Activated CD4-positive, alpha-beta T cell treated with anti-CD3 and anti-CD28 coated beads, Interleukin-2, amount 10 ng/mL, durations not matched to agents 7 days and 5 days (primary cell): ENCODE measurements around the gene SYT5. TPM values are rescaled to one million over a fixed set of nuclear protein-coding genes. Genes with fewer than 3 reads are reported as not detected.
"Not testable (repeated sequence)": the region's sequence is repeated elsewhere in the genome, so short reads cannot be mapped to it uniquely, and the experiment has no call there.

Source experiments
- CTCF ChIA-PET: fragments of 350-600 bp; sonication (Branson Sonifier 250); formaldehyde crosslinking; loops from one replicate; lab custom pipeline; 2021; ENCODE audit warnings: antibody characterized with exemption; lab: Charles Lee
- POLR2A ChIA-PET: fragments of 350-600 bp; sonication (Branson Sonifier 250); formaldehyde crosslinking; loops from one replicate; lab custom pipeline; 2021; ENCODE audit warnings: antibody characterized with exemption; lab: Charles Lee
- DNase-seq: peaks from one replicate; pipeline ENCODE4 v3.0.0-alpha.2; 2020
- H3K27ac Mint-ChIP-seq: one replicate; pipeline ENCODE4 v1.8.0; 2021; ENCODE audit warnings: mild to moderate bottlenecking, moderate library complexity, mixed read lengths
- H3K27me3 Mint-ChIP-seq: one replicate; pipeline ENCODE4 v1.8.0; 2021; ENCODE audit warnings: mixed read lengths
- H3K36me3 Mint-ChIP-seq: one replicate; pipeline ENCODE4 v1.8.0; 2021; ENCODE audit warnings: low read depth, mixed read lengths
- H3K4me1 Mint-ChIP-seq: one replicate; pipeline ENCODE4 v1.8.0; 2021; ENCODE audit warnings: mixed read lengths
- H3K4me3 Mint-ChIP-seq: one replicate; pipeline ENCODE4 v1.8.0; 2021; ENCODE audit warnings: mild to moderate bottlenecking, moderate library complexity, mixed read lengths
- H3K9me3 Mint-ChIP-seq: one replicate; pipeline ENCODE4 v1.8.0; 2021; ENCODE audit warnings: mixed read lengths
- total RNA-seq, 2 experiments: library from RNA; stranded (reverse); gene quantifications; one replicate each; pipeline ENCODE4 v1.2.3, GENCODE V29; 2021

The SYT5 gene
- total RNA-seq, 2 experiments from 2014 or later, result 0.17 TPM; not detected in 1

- H3K27me3 Mint-ChIP-seq, result peaks cover 65% of the 10 kb centered on the region
- CTCF ChIA-PET, result interaction anchor here (0.6 to 2.0 kb wide), 6 partner anchors 13 to 302 kb away, joined by 3 to 7 read pairs (median 4); partner anchors contain the start of gene ZNF628
- no peaks in the 10 kb centered on the region for H3K36me3 Mint-ChIP-seq
- POLR2A ChIA-PET, result no interaction called here
- peak; percentile 39 for DNase-seq
- peaks cover 9% of the 10 kb centered on the region for H3K9me3 Mint-ChIP-seq
- peaks cover 24% of the 10 kb centered on the region for H3K4me1 Mint-ChIP-seq
- no peak overlapping the region for H3K27ac Mint-ChIP-seq
- peak overlapping the region; percentile 57 for H3K4me3 Mint-ChIP-seq
Measured at GRCh38 chr19:55173714-55174409, 6.2 kb downstream of the SYT5 start.

GRCh38 chr19:55173186-55173713 lies 6.8 kb downstream of the SYT5 start:
- Mint-ChIP-seq H3K36me3 (no peaks in the 10 kb centered on the region), H3K27me3 (peaks cover 63% of the 10 kb centered on the region), H3K9me3 (peaks cover 9% of the 10 kb centered on the region), H3K27ac (no peak overlapping the region), H3K4me3 (peak overlapping the region; percentile 57), H3K4me1 (peaks cover 19% of the 10 kb centered on the region)
- ChIA-PET POLR2A (no interaction called here), CTCF (interaction anchor here (0.6 to 2.0 kb wide), 4 partner anchors 13 to 303 kb away, joined by 3 to 7 read pairs (median 3); partner anchors contain the start of gene ZNF628)
- DNase-seq, result no peak

GRCh38 chr19:55172741-55173140 lies 7.3 kb downstream of the SYT5 start:
- CTCF ChIA-PET, result interaction anchor here (0.9 to 2.0 kb wide), 2 partner anchors 12 to 303 kb away, joined by 3 to 7 read pairs; partner anchors contain the start of gene ZNF628
- Mint-ChIP-seq H3K27ac (no peak overlapping the region), H3K36me3 (no peaks in the 10 kb centered on the region), H3K4me3 (peak overlapping the region; percentile 47), H3K9me3 (peaks cover 9% of the 10 kb centered on the region), H3K27me3 (peaks cover 63% of the 10 kb centered on the region), H3K4me1 (peaks cover 19% of the 10 kb centered on the region)
- POLR2A ChIA-PET, result no interaction called here
- no peak for DNase-seq

GRCh38 chr19:55172318-55172717 lies 7.8 kb downstream of the SYT5 start:
- Mint-ChIP-seq H3K4me3 (peak overlapping the region; percentile 47), H3K4me1 (peaks cover 19% of the 10 kb centered on the region), H3K27me3 (peaks cover 63% of the 10 kb centered on the region)
- POLR2A ChIA-PET, H3K36me3 Mint-ChIP-seq, DNase-seq, H3K27ac Mint-ChIP-seq, H3K9me3 Mint-ChIP-seq: not testable (repeated sequence)
- CTCF ChIA-PET, result interaction anchor here (2.0 kb wide), 1 partner anchor 12 kb away, joined by 7 read pairs; no protein-coding TSS in a partner anchor

GRCh38 chr19:55171440-55171839 lies 8.6 kb downstream of the SYT5 start:
- peaks cover 63% of the 10 kb centered on the region for H3K27me3 Mint-ChIP-seq

GRCh38 chr19:55169136-55169535 lies 11.0 kb downstream of the SYT5 start:
- ChIA-PET POLR2A (no interaction called here), CTCF (interaction anchor here (1.2 kb wide), 1 partner anchor 8 kb away, joined by 3 read pairs; no protein-coding TSS in a partner anchor)
- no peaks in the 10 kb centered on the region for H3K36me3 Mint-ChIP-seq
- H3K27me3 Mint-ChIP-seq, result peaks cover 74% of the 10 kb centered on the region
- H3K9me3 Mint-ChIP-seq, result no peaks in the 10 kb centered on the region
- DNase-seq, result no peak
- H3K27ac Mint-ChIP-seq, result no peak overlapping the region
- H3K4me1 Mint-ChIP-seq, result peaks cover 22% of the 10 kb centered on the region
- H3K4me3 Mint-ChIP-seq, result no peak overlapping the region

More at GRCh38 chr19:55171440-55171839, 8.6 kb downstream of the SYT5 start:
- Mint-ChIP-seq H3K4me1 (peaks cover 27% of the 10 kb centered on the region), H3K36me3 (no peaks in the 10 kb centered on the region), H3K4me3 (no peak overlapping the region), H3K9me3 (peaks cover 6% of the 10 kb centered on the region), H3K27ac (no peak overlapping the region)
- CTCF ChIA-PET, result interaction anchor here (0.6 to 1.0 kb wide), 4 partner anchors 8 to 245 kb away, joined by 3 read pairs; partner anchors contain the start of gene SYT5
- POLR2A ChIA-PET, result interaction anchor here (0.6 to 0.7 kb wide), 2 partner anchors 80 to 314 kb away, joined by 3 read pairs; no protein-coding TSS in a partner anchor
- no peak for DNase-seq

- POLR2A ChIA-PET, result no interaction called here
- Mint-ChIP-seq H3K4me3 (peak within 1 kb of the TSS; percentile 79), H3K27me3 (peaks cover 56% of the 10 kb centered on the region), H3K27ac (no peak within 1 kb of the TSS), H3K4me1 (peaks cover 12% of the 10 kb centered on the region), H3K9me3 (no peaks in the 10 kb centered on the region), H3K36me3 (no peaks in the 10 kb centered on the region)
- peak; percentile 81 for DNase-seq
- CTCF ChIA-PET, result interaction anchor here (0.6 to 2.3 kb wide), 7 partner anchors 9 to 125 kb away, joined by 3 to 7 read pairs (median 3); partner anchors contain the start of gene SYT5
Measured at GRCh38 chr19:55166530-55167268, 13.4 kb downstream of the SYT5 start, which contains the start of gene DNAAF3. DNAAF3 (minus strand) TSS chr19:55166613; CDS start chr19:55166413, 200 bp downstream.

GRCh38 chr19:55165952-55166529 lies 14.0 kb downstream of the SYT5 start:
- H3K9me3 Mint-ChIP-seq, result no peaks in the 10 kb centered on the region
- no peaks in the 10 kb centered on the region for H3K36me3 Mint-ChIP-seq
- CTCF ChIA-PET, result interaction anchor here (1.1 to 2.3 kb wide), 6 partner anchors 15 to 125 kb away, joined by 3 to 7 read pairs (median 3); no protein-coding TSS in a partner anchor
- H3K27ac Mint-ChIP-seq, result no peak overlapping the region
- DNase-seq, result peak; percentile 48
- H3K4me3 Mint-ChIP-seq, result peak overlapping the region; percentile 79
- POLR2A ChIA-PET, result interaction anchor here (0.5 kb wide), 2 partner anchors 96 to 968 kb away, joined by 3 read pairs; no protein-coding TSS in a partner anchor
- peaks cover 12% of the 10 kb centered on the region for H3K4me1 Mint-ChIP-seq
- H3K27me3 Mint-ChIP-seq, result peaks cover 50% of the 10 kb centered on the region

- Mint-ChIP-seq H3K4me3 (no peak overlapping the region), H3K27me3 (peaks cover 34% of the 10 kb centered on the region), H3K4me1 (peaks cover 19% of the 10 kb centered on the region), H3K36me3 (no peaks in the 10 kb centered on the region), H3K27ac (no peak overlapping the region), H3K9me3 (no peaks in the 10 kb centered on the region)
- no peak for DNase-seq
- ChIA-PET CTCF (interaction anchor here (1.1 to 2.4 kb wide), 4 partner anchors 10 to 81 kb away, joined by 4 to 8 read pairs (median 6); partner anchors contain the start of gene SYT5), POLR2A (no interaction called here)
Measured at GRCh38 chr19:55161571-55162322, 18.3 kb downstream of the SYT5 start.

- Mint-ChIP-seq H3K9me3 (no peaks in the 10 kb centered on the region), H3K4me1 (peaks cover 17% of the 10 kb centered on the region), H3K27me3 (peaks cover 29% of the 10 kb centered on the region), H3K27ac (no peak overlapping the region), H3K36me3 (no peaks in the 10 kb centered on the region), H3K4me3 (no peak overlapping the region)
- ChIA-PET CTCF (interaction anchor here (0.5 to 2.5 kb wide), 19 partner anchors 9 to 314 kb away, joined by 3 to 11 read pairs (median 5); partner anchors contain the start of gene SYT5), POLR2A (no interaction called here)
- DNase-seq, result no peak
Measured at GRCh38 chr19:55160986-55161365, 19.1 kb downstream of the SYT5 start.
